Neural progenitor cell (in vitro differentiated cells): ENCODE data around the gene RAVER1.

Source experiments
- CTCF ChIP-seq: fragments of 200-600 bp; sonication (generic); IDR thresholded peaks from 2 replicates; pipeline ENCODE4 v1.5.1; 2017; ENCODE audit warnings: antibody characterized with exemption, mild to moderate bottlenecking
- EZH2 ChIP-seq: fragments of 200-600 bp; sonication (generic); IDR thresholded peaks from 2 replicates; pipeline ENCODE4 v1.6.1; 2017; ENCODE audit warnings: antibody characterized with exemption, mild to moderate bottlenecking, moderate library complexity

- TF ChIP-seq CTCF (no peak), EZH2 (no peak)
These were observed 10.2 kb upstream of the RAVER1 start for GRCh38 chr19:10343495-10343894.
